A549 (cell line): ENCODE data around the gene SPIRE2.
"Not testable (repeated sequence)": the region's sequence is repeated elsewhere in the genome, so short reads cannot be mapped to it uniquely, and the experiment has no call there.

Experiments used
- EP300 ChIP-seq, 2 experiments: fragments of >200 bp; sonication (Bioruptor Twin); formaldehyde crosslinking; IDR thresholded peaks; 2 replicates in 1 of 2; 3 replicates in 1 of 2; pipeline ENCODE4 v1.6.1; 2016 to 2017
- POLR2A ChIP-seq: IDR thresholded peaks from 2 replicates; pipeline ENCODE4 v1.6.1; 2012; ENCODE audit warnings: mild to moderate bottlenecking, low read length
- TF ChIP-seq, protein P1 (sequence below): fragments of >200 bp; sonication (Bioruptor Twin); formaldehyde crosslinking; IDR thresholded peaks from 3 replicates; pipeline ENCODE4 v1.5.1; 2016

DNA sequence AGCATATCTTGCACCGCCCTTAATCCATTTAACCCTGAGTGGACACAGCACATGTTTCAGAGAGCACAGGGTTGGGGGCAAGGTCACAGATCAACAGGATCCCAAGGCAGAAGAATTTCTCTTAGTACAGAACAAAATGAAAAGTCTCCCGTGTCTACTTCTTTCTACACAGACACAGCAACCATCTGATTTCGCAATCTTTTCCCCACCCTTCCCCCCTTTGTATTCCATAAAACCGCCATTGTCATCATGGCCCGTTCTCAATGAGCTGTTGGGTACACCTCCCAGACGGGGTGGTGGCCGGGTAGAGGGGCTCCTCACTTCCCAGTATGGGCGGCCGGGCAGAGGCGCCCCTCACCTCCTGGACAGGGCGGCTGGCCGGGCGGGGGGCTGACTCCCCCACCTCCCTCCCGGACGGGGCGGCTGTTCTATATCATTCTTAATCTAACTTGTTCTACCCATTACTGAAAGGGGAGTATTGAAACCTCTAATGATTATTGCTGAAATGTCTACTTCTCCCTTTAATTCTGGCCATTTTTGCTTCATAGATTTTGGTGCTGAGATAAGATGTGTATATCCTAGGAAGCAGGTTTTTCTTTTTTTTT lies 21.6 kb upstream of the SPIRE2 start:
- TF ChIP-seq, protein P1, sequence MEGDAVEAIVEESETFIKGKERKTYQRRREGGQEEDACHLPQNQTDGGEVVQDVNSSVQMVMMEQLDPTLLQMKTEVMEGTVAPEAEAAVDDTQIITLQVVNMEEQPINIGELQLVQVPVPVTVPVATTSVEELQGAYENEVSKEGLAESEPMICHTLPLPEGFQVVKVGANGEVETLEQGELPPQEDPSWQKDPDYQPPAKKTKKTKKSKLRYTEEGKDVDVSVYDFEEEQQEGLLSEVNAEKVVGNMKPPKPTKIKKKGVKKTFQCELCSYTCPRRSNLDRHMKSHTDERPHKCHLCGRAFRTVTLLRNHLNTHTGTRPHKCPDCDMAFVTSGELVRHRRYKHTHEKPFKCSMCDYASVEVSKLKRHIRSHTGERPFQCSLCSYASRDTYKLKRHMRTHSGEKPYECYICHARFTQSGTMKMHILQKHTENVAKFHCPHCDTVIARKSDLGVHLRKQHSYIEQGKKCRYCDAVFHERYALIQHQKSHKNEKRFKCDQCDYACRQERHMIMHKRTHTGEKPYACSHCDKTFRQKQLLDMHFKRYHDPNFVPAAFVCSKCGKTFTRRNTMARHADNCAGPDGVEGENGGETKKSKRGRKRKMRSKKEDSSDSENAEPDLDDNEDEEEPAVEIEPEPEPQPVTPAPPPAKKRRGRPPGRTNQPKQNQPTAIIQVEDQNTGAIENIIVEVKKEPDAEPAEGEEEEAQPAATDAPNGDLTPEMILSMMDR = not testable (repeated sequence)
- TF ChIP-seq POLR2A; EP300 (IDR thresholded peaks at IDR 0.05): not testable (repeated sequence)
